GM12891 (cell line): ENCODE data around the gene SMIM21.

ENCODE experiments used
- PAX5 ChIP-seq: IDR thresholded peaks from 2 replicates; pipeline ENCODE4 v1.6.1; 2011; ENCODE audit warnings: low read length, moderate library complexity, mild to moderate bottlenecking; ENCODE audit not compliant: insufficient read depth, severe bottlenecking
- POLR2A ChIP-seq: IDR thresholded peaks from 2 replicates; pipeline ENCODE4 v1.6.1; 2011; ENCODE audit warnings: low read depth, low read length, control low read depth
- POLR2AphosphoS5 ChIP-seq: IDR thresholded peaks from 2 replicates; pipeline ENCODE4 v1.6.1; 2011; ENCODE audit warnings: low read depth, low read length, control low read depth
- SPI1 ChIP-seq: IDR thresholded peaks from 2 replicates; pipeline ENCODE4 v1.6.1; 2011; ENCODE audit warnings: low read depth, low read length, control low read depth
- TAF1 ChIP-seq: IDR thresholded peaks from 2 replicates; pipeline ENCODE4 v1.6.1; 2011; ENCODE audit warnings: low read depth, low read length, control low read depth

DNA sequence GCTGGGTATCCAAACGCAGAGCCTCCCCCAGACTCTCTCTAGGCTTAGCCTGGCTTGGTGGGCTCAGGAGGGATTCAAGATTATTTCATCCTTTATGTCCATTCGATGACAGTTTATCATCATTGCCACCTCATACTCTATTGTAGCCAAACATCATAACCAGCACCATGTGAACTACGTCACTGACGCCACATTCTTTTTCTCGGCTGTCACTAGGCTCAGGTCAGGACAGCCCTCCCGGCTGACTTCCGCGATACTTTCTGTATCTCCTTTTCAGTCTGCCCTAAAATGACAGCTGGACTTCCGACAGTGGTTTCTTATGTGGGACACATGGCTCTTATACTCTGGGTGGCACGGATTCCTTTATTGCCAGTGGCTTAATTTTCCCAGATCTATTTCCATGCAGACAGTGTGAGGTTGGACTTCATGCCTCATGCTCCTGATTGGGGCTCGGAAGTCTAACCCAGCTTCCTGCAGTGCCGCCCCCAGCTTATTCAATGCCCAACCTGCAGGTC lies 39.8 kb upstream of the SMIM21 start:
- TF ChIP-seq SPI1 (no peak), TAF1 (no peak), POLR2A (no peak), POLR2AphosphoS5 (no peak), PAX5 (no peak)
